ENCODE measurements around the gene FERMT3.

DNA sequence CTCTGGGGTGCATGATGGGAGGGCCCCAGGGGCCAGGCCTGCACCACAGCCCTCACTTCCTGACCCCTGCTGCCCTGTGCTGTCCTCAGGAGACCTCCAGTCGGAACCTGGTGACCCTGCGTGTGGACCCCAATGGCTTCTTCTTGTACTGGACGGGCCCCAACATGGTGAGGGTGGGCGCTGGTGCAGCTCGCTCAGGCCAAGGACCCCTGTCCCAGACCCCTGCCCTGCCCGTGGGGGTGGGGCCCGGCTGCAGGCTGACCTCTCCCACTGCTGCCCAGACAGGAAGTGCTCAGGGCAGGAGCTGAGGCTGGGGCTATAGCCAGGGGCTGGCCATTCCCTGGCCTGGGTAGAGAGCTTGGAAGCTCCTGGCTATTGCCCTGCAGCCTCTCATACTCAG, 47.8 kb downstream of the FERMT3 start:
- no peak for TF ChIP-seq EZH2 (IDR thresholded peaks at IDR 0.05)
- TF ChIP-seq POLR2AphosphoS5 (IDR thresholded peaks at IDR 0.05; ENCODE audit: borderline replicate concordance, low read depth, low read length) = no peak
